ENCODE measurements around the gene PPP1R1B.

PPP1R1B gene

DNA sequence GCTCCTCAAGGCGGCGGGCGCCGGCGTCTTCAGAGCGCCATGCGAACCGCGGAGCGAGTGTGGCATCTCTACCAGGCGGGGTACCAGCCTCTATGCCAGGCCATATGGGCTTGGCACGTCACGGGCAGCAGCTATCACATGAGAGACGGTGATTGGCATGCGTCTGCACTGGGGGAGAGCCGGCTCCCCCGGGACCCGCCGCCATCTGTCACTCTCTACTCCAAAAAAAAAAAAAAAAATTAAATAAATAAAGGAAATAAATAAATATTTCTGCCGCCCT, 19.0 kb upstream of the PPP1R1B start, which contains the start of gene NEUROD2:
Gene NEUROD2, minus strand, starts transcription at position 70 of the 280 bp plus-strand sequence. CDS start 1,321 bp downstream, outside the sequence.
- no peaks in the 10 kb centered on the region for H3K4me1 ChIP-seq (ENCODE audit: insufficient read depth, low read length, poor library complexity, severe bottlenecking)
- no peak within 1 kb of the TSS for H3K4me2 ChIP-seq (ENCODE audit: low read depth, low read length, poor library complexity, severe bottlenecking)
- no peak within 1 kb of the TSS for H3K4me3 ChIP-seq (ENCODE audit: low read length, poor library complexity, severe bottlenecking)
- H3K9me3 ChIP-seq (ENCODE audit: insufficient read depth, low read depth, low read length), result no peaks in the 10 kb centered on the region
- no peaks in the 10 kb centered on the region for H3K27me3 ChIP-seq (ENCODE audit: insufficient read depth, low read length, poor library complexity, severe bottlenecking)
- no peak within 1 kb of the TSS for H2AFZ ChIP-seq (ENCODE audit: low read length)
- H3F3A ChIP-seq (ENCODE audit: low read depth), result no peaks in the 10 kb centered on the region
- no peaks in the 10 kb centered on the region for H3K9me2 ChIP-seq (replicated peaks; ENCODE audit: low read depth, low read length)
- no peak within 1 kb of the TSS for H3K9ac ChIP-seq (ENCODE audit: low read depth, low read length, poor library complexity, severe bottlenecking)
- H4K20me1 ChIP-seq (ENCODE audit: insufficient read depth, low read length, poor library complexity, severe bottlenecking), result no peaks in the 10 kb centered on the region
- H3K36me3 ChIP-seq (ENCODE audit: insufficient read depth, low read length), result no peaks in the 10 kb centered on the region
- H3K79me2 ChIP-seq (ENCODE audit: insufficient read depth, low read length), result no peaks in the 10 kb centered on the region
- TF ChIP-seq CTCF (conservative IDR thresholded peaks at IDR 0.05; ENCODE audit: low read length), result no peak
- TF ChIP-seq EZH2phosphoT487 (IDR thresholded peaks at IDR 0.05; ENCODE audit: borderline replicate concordance), result no peak

DNA sequence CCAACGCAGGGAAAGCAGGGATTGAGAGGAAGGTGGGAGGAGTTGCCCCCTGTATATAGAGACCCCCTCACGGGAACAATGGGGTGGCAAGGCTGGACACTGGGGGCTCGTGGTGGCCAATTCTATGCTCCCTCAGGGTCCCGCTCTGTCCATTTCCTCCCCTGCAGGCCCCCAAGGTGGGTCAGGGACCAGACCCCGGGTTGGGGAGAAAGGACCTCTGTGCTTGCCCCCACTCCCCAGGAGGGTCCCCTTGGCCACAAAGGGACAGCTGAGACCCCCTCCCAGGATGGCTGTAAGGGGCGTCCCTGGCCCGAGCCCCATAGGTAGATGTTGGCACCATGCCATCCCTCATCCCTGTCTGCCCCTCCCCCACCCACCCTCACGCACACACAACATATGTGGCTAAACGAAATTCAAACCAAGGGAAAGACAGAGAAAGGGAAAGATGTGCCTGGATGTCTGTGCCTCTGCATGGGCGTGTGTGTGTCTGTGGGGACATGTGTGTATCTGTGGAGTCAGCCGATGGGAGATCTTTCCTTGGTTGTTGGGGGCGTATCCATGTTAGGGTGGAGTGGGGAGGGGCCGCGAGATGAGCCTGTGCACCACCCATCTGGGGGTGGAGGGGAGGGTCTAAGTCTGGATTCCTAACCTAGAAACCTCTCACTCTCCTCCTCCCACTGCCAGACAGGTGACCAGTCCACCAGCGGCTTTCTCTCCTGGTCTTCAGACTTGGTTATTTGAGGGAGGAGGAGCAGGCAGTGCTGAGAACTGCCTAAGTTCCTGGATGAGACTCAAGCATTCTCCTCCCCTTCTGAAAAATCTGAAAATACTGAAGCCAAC, 18.4 kb upstream of the PPP1R1B start:
- Histone ChIP-seq H3K27me3 (ENCODE audit: insufficient read depth, low read length, poor library complexity, severe bottlenecking) (no peaks in the 10 kb centered on the region), H3K4me3 (ENCODE audit: low read length, poor library complexity, severe bottlenecking) (no peak overlapping the region), H3K4me2 (ENCODE audit: low read depth, low read length, poor library complexity, severe bottlenecking) (no peak overlapping the region)

GRCh38 chr17:39609416-39610025, 17.2 kb upstream of the PPP1R1B start:
- H2AFZ ChIP-seq (ENCODE audit: low read length), result no peak overlapping the region
- H3K4me1 ChIP-seq (ENCODE audit: insufficient read depth, low read length, poor library complexity, severe bottlenecking), result no peaks in the 10 kb centered on the region
- H3F3A ChIP-seq (ENCODE audit: low read depth), result no peaks in the 10 kb centered on the region
- no peaks in the 10 kb centered on the region for H3K9me3 ChIP-seq (ENCODE audit: insufficient read depth, low read depth, low read length)
- no peaks in the 10 kb centered on the region for H3K9me2 ChIP-seq (replicated peaks; ENCODE audit: low read depth, low read length)
- no peaks in the 10 kb centered on the region for H3K79me2 ChIP-seq (ENCODE audit: insufficient read depth, low read length)
- H3K4me3 ChIP-seq (ENCODE audit: low read length, poor library complexity, severe bottlenecking), result no peak overlapping the region
- no peak for TF ChIP-seq CTCF (conservative IDR thresholded peaks at IDR 0.05; ENCODE audit: low read length)
- TF ChIP-seq EZH2phosphoT487 (IDR thresholded peaks at IDR 0.05; ENCODE audit: borderline replicate concordance), result no peak
- H3K4me2 ChIP-seq (ENCODE audit: low read depth, low read length, poor library complexity, severe bottlenecking), result no peak overlapping the region
- no peak overlapping the region for H3K9ac ChIP-seq (ENCODE audit: low read depth, low read length, poor library complexity, severe bottlenecking)
- no peaks in the 10 kb centered on the region for H3K27me3 ChIP-seq (ENCODE audit: insufficient read depth, low read length, poor library complexity, severe bottlenecking)
- H4K20me1 ChIP-seq (ENCODE audit: insufficient read depth, low read length, poor library complexity, severe bottlenecking), result no peaks in the 10 kb centered on the region
- no peaks in the 10 kb centered on the region for H3K36me3 ChIP-seq (ENCODE audit: insufficient read depth, low read length)

More for the DNA sequence above, 18.4 kb upstream of the PPP1R1B start:
- Histone ChIP-seq H3K9me2 (replicated peaks; ENCODE audit: low read depth, low read length) (no peaks in the 10 kb centered on the region), H4K20me1 (ENCODE audit: insufficient read depth, low read length, poor library complexity, severe bottlenecking) (no peaks in the 10 kb centered on the region), H3K9me3 (ENCODE audit: insufficient read depth, low read depth, low read length) (no peaks in the 10 kb centered on the region), H2AFZ (ENCODE audit: low read length) (no peak overlapping the region), H3K9ac (ENCODE audit: low read depth, low read length, poor library complexity, severe bottlenecking) (no peak overlapping the region), H3K36me3 (ENCODE audit: insufficient read depth, low read length) (no peaks in the 10 kb centered on the region), H3F3A (ENCODE audit: low read depth) (no peaks in the 10 kb centered on the region), H3K79me2 (ENCODE audit: insufficient read depth, low read length) (no peaks in the 10 kb centered on the region), H3K4me1 (ENCODE audit: insufficient read depth, low read length, poor library complexity, severe bottlenecking) (no peaks in the 10 kb centered on the region)
- no peak for TF ChIP-seq EZH2phosphoT487 (IDR thresholded peaks at IDR 0.05; ENCODE audit: borderline replicate concordance)
- no peak for TF ChIP-seq CTCF (conservative IDR thresholded peaks at IDR 0.05; ENCODE audit: low read length)

Measured in Loucy (cell line).